HCT116 (cell line): Measurements from ENCODE around the gene CRB3. TPM values are rescaled to one million over a fixed set of nuclear protein-coding genes. Genes with fewer than 3 reads are reported as not detected.

Experiments used
- ATAC-seq: fragments of 200-7000 bp; cut with Tn5 transposase; 2 replicates; pipeline ENCODE4 v1.9.1; 2020; ENCODE audit warnings: mild to moderate bottlenecking, moderate library complexity
- BruUV-seq: library from RNA; stranded (reverse); fragments of 400-500 nt; replicated peaks from 2 replicates; lab custom pipeline; 2021; lab: Mats Ljungman, UMichigan
- CTCF ChIA-PET: fragments of 300-600 bp; sonication (Branson Sonifier 250); formaldehyde crosslinking; loops from one replicate; lab custom pipeline; 2021; ENCODE audit warnings: antibody characterized with exemption; lab: Charles Lee
- POLR2A ChIA-PET: fragments of 300-600, 350-600 bp; sonication (Branson Sonifier 250); formaldehyde crosslinking; loops from one replicate; lab custom pipeline; 2021; ENCODE audit warnings: antibody characterized with exemption; lab: Charles Lee
- RAD21 ChIA-PET, 2 experiments: fragments of 300-600 bp; sonication (Branson Sonifier 250); formaldehyde crosslinking; loops; one replicate each; lab custom pipeline; 2023; ENCODE audit warnings: low total read pairs in 2 of 2; ENCODE audit not compliant: uncharacterized antibody in 2 of 2, unreplicated experiment in 2 of 2, low non-redundant PET in 1 of 2; lab: Charles Lee
- DNase-seq: peaks from one replicate; pipeline ENCODE4 v3.0.0-alpha.2; 2010; ENCODE audit warnings: low read depth, low spot score
- H2AFZ ChIP-seq: fragments of 200-600 bp; shearing (Covaris generic), sonication (generic); 2 replicates; pipeline ENCODE4 v1.6.1; 2017; ENCODE audit warnings: low read depth, mixed run types, mixed read lengths, antibody characterized with exemption, low read length; ENCODE audit not compliant: poor library complexity, severe bottlenecking
- H3K27ac ChIP-seq: 2 replicates; pipeline ENCODE4 v1.5.1; 2012; ENCODE audit warnings: low read depth, low read length
- H3K27me3 ChIP-seq: fragments of 200-600 bp; sonication (generic); 2 replicates; pipeline ENCODE4 v1.6.1; 2016; ENCODE audit warnings: mixed run types, low read length, mixed read lengths; ENCODE audit not compliant: insufficient read depth
- H3K36me3 ChIP-seq, 2 experiments: fragments of 200-500 bp in 1 of 2; fragments of 200-600 bp in 1 of 2; sonication (Bioruptor generic) in 1 of 2; sonication (generic) in 1 of 2; 2 replicates each; pipeline versions ENCODE4 v1.5.1 to v1.6.1; 2014 to 2016; ENCODE audit warnings: low read length in 2 of 2, inconsistent platforms in 1 of 2, mixed read lengths in 1 of 2, mixed run types in 1 of 2; ENCODE audit not compliant: insufficient read depth in 2 of 2, control insufficient read depth in 1 of 2
- H3K4me1 ChIP-seq, 2 experiments: fragments of 200-600 bp in 1 of 2; sonication (generic) in 1 of 2; 2 replicates each; pipeline versions ENCODE4 v1.5.1 to v1.6.1; 2012 to 2017; ENCODE audit warnings: low read length in 2 of 2, inconsistent platforms in 1 of 2, mild to moderate bottlenecking in 1 of 2, mixed read lengths in 1 of 2, mixed run types in 1 of 2, moderate library complexity in 1 of 2; ENCODE audit not compliant: insufficient read depth in 2 of 2, control insufficient read depth in 1 of 2
- H3K4me2 ChIP-seq: fragments of 200-600 bp; sonication (generic); 2 replicates; pipeline ENCODE4 v1.6.1; 2017; ENCODE audit warnings: mixed run types, low read length, mixed read lengths
- H3K4me3 ChIP-seq, 2 experiments: fragments of 200-600 bp in 1 of 2; sonication (generic) in 1 of 2; replicated peaks in 1 of 2; 2 replicates each; pipeline ENCODE4 v1.5.1; 2011 to 2016; ENCODE audit warnings: low read length in 2 of 2, control low read depth in 1 of 2, low read depth in 1 of 2, mild to moderate bottlenecking in 1 of 2, mixed read lengths in 1 of 2, mixed run types in 1 of 2
- H3K79me2 ChIP-seq: fragments of 200-600 bp; sonication (generic); 2 replicates; pipeline ENCODE4 v1.6.1; 2017; ENCODE audit warnings: mild to moderate bottlenecking, mixed run types, low read length, moderate library complexity, mixed read lengths; ENCODE audit not compliant: insufficient read depth
- H3K9ac ChIP-seq: fragments of 200-600 bp; sonication (generic); 2 replicates; pipeline ENCODE4 v1.6.1; 2016; ENCODE audit warnings: low read length, mixed read lengths
- H3K9me2 ChIP-seq: fragments of 200-600 bp; sonication (generic), shearing (Covaris generic); 2 replicates; pipeline ENCODE4 v1.6.1; 2017; ENCODE audit warnings: mixed run types, mild to moderate bottlenecking, moderate library complexity; ENCODE audit not compliant: insufficient read depth
- H3K9me3 ChIP-seq, 2 experiments: fragments of 200-500 bp in 1 of 2; fragments of 200-600 bp in 1 of 2; sonication (Bioruptor generic) in 1 of 2; sonication (generic) in 1 of 2; 2 replicates each; pipeline ENCODE4 v1.6.1; 2014 to 2017; ENCODE audit warnings: low read length in 2 of 2, mixed read lengths in 2 of 2, inconsistent platforms in 1 of 2, low read depth in 1 of 2, mild to moderate bottlenecking in 1 of 2, mixed run types in 1 of 2, moderate library complexity in 1 of 2; ENCODE audit not compliant: control insufficient read depth in 1 of 2, insufficient read depth in 1 of 2
- H4K20me1 ChIP-seq: fragments of 200-600 bp; sonication (generic), shearing (Covaris generic); 2 replicates; pipeline ENCODE4 v1.6.1; 2017; ENCODE audit warnings: mixed run types, mild to moderate bottlenecking, moderate library complexity; ENCODE audit not compliant: insufficient read depth
- ATF3 ChIP-seq: IDR thresholded peaks from 2 replicates; pipeline ENCODE4 v1.6.1; 2012
- CBX3 ChIP-seq: IDR thresholded peaks from 2 replicates; pipeline ENCODE4 v1.6.1; 2012; ENCODE audit warnings: low read depth
- CEBPB ChIP-seq: IDR thresholded peaks from 2 replicates; pipeline ENCODE4 v1.6.1; 2012; ENCODE audit warnings: low read depth
- CTCF ChIP-seq, 3 experiments: fragments of 200-600 bp in 1 of 3; sonication (generic) in 1 of 3; IDR thresholded peaks in 2 of 3; conservative IDR thresholded peaks in 1 of 3; 2 replicates each; pipeline ENCODE4 v1.5.1; 2012 to 2017; ENCODE audit warnings: low read depth in 2 of 3, low read length in 2 of 3, antibody characterized with exemption in 1 of 3, borderline replicate concordance in 1 of 3, control low read depth in 1 of 3, mild to moderate bottlenecking in 1 of 3, mixed read lengths in 1 of 3, mixed run types in 1 of 3, moderate library complexity in 1 of 3; ENCODE audit not compliant: insufficient read depth in 1 of 3
- ELF1 ChIP-seq: IDR thresholded peaks from 2 replicates; pipeline ENCODE4 v1.6.1; 2012; ENCODE audit warnings: low read depth, borderline replicate concordance
- EZH2 ChIP-seq: fragments of 200-600 bp; sonication (generic); IDR thresholded peaks from 2 replicates; pipeline ENCODE4 v1.6.1; 2017; ENCODE audit warnings: antibody characterized with exemption, mixed run types
- EZH2phosphoT487 ChIP-seq: fragments of 200-600 bp; IDR thresholded peaks from 2 replicates; pipeline ENCODE4 v1.6.1; 2018; ENCODE audit warnings: antibody characterized with exemption, borderline replicate concordance
- FOSL1 ChIP-seq: IDR thresholded peaks from 2 replicates; pipeline ENCODE4 v1.6.1; 2012; ENCODE audit warnings: low read depth
- JUND ChIP-seq: IDR thresholded peaks from 2 replicates; pipeline ENCODE4 v1.6.1; 2012
- MAX ChIP-seq: IDR thresholded peaks from 2 replicates; pipeline ENCODE4 v1.6.1; 2012
- POLR2A ChIP-seq: IDR thresholded peaks from 2 replicates; pipeline ENCODE4 v1.7.0; 2011; ENCODE audit warnings: borderline replicate concordance; ENCODE audit not compliant: insufficient read depth, insufficient read length; ENCODE audit errors: extremely low read depth
- RAD21 ChIP-seq: IDR thresholded peaks from 2 replicates; pipeline ENCODE4 v1.6.1; 2012; ENCODE audit warnings: low read depth, mild to moderate bottlenecking
- SP1 ChIP-seq: IDR thresholded peaks from 2 replicates; pipeline ENCODE4 v1.6.1; 2012; ENCODE audit warnings: low read depth
- SRF ChIP-seq: IDR thresholded peaks from 2 replicates; pipeline ENCODE4 v1.6.1; 2012; ENCODE audit warnings: low read depth
- TCF7L2 ChIP-seq: IDR thresholded peaks from 2 replicates; pipeline ENCODE4 v1.7.0; 2011; ENCODE audit warnings: borderline replicate concordance, inconsistent platforms; ENCODE audit not compliant: insufficient read depth, insufficient read length; ENCODE audit errors: extremely low read depth
- YY1 ChIP-seq: IDR thresholded peaks from 2 replicates; pipeline ENCODE4 v1.6.1; 2011; ENCODE audit warnings: low read length, low read depth, moderate library complexity, mild to moderate bottlenecking; ENCODE audit not compliant: insufficient replicate concordance; ENCODE audit errors: extremely low read depth
- ZBTB33 ChIP-seq: IDR thresholded peaks from 2 replicates; pipeline ENCODE4 v1.6.1; 2011; ENCODE audit warnings: mild to moderate bottlenecking, low read length, moderate library complexity; ENCODE audit not compliant: insufficient replicate concordance; ENCODE audit errors: extremely low read depth
- ZNF274 ChIP-seq: fragments of 200-500 bp; sonication (Bioruptor generic); IDR thresholded peaks from 2 replicates; pipeline ENCODE4 v1.6.1; 2014; ENCODE audit warnings: mild to moderate bottlenecking, low read depth, low read length, inconsistent platforms
- intact Hi-C: fragments of 100-400 bp; cut with micrococcal nuclease; formaldehyde crosslinking; loops from 2 replicates; pipeline ENCODE4 v1.10.0; 2022
- total RNA-seq: library from RNA; stranded (reverse); gene quantifications from one replicate; pipeline ENCODE4 v1.2.1, GENCODE V29; 2021; ENCODE audit not compliant: unreplicated experiment

The CRB3 gene
- total RNA-seq, 1 experiment from 2014 or later = 40.5 TPM

- Histone ChIP-seq H3K27me3 (no peaks in the 10 kb centered on the region), H3K79me2 (no peaks in the 10 kb centered on the region), H3K4me2 (no peak overlapping the region), H3K9me3 (no peaks in the 10 kb centered on the region), H3K4me3 (no peak overlapping the region), H3K9me2 (no peaks in the 10 kb centered on the region), H3K4me1 (peaks cover 0 to 8% of the 10 kb centered on the region in 2 experiments; a peak in 1 of 4 replicates), H2AFZ (no peak overlapping the region), H3K27ac (no peak overlapping the region), H3K9ac (no peak overlapping the region), H3K36me3 (no peaks in the 10 kb centered on the region), H4K20me1 (no peaks in the 10 kb centered on the region)
- DNase-seq (no peak), ATAC-seq (no peak)
- TF ChIP-seq CBX3 (no peak), SRF (no peak), CTCF (IDR thresholded peaks at IDR 0.05 in 2 of 3, conservative IDR thresholded peaks at IDR 0.05 in 1 of 3; ENCODE audit: borderline replicate concordance in 1 of 3, insufficient read depth in 1 of 3, low read depth in 2 of 3, low read length in 2 of 3) (no peak), FOSL1 (no peak), ATF3 (no peak), POLR2A (no peak), ZNF274 (no peak), ZBTB33 (no peak), SP1 (no peak), TCF7L2 (no peak), YY1 (no peak), EZH2 (no peak), MAX (no peak), EZH2phosphoT487 (no peak), RAD21 (no peak), ELF1 (no peak), JUND (no peak), CEBPB (no peak)
- ChIA-PET RAD21 (no interaction called here), POLR2A (no interaction called here), CTCF (no interaction called here)
- no TSS peak for BruUV-seq
- intact Hi-C loops = no loop called here
These were observed 20.2 kb downstream of the CRB3 start for GRCh38 chr19:6484230-6484629.
